Thyroid gland (tissue), 4 donors: ENCODE data around the gene TSNAX. TPM values are rescaled to one million over a fixed set of nuclear protein-coding genes. Genes with fewer than 3 reads are reported as not detected.

ENCODE experiments used
- DNase-seq, 2 donors: peaks; one replicate each; pipeline ENCODE4 v3.0.0-alpha.2; 2019
- H3K27ac ChIP-seq, 3 donors: fragments of 200-600 bp; sonication (generic); 1 replicate in 2 of 3; 2 replicates in 1 of 3; pipeline ENCODE4 v1.5.1; 2016 to 2019; ENCODE audit warnings: mild to moderate bottlenecking in 1 of 3, moderate library complexity in 1 of 3
- H3K27me3 ChIP-seq: fragments of 200-600 bp; sonication (generic); one replicate; pipeline ENCODE4 v1.5.1; 2019
- H3K36me3 ChIP-seq, 2 donors: fragments of 200-600 bp; sonication (generic); one replicate each; pipeline ENCODE4 v1.5.1; 2016 to 2019
- H3K4me1 ChIP-seq, 2 donors: fragments of 200-600 bp; sonication (generic); one replicate each; pipeline ENCODE4 v1.5.1; 2017 to 2019
- H3K4me3 ChIP-seq, 3 donors: fragments of 200-600 bp; sonication (generic); replicated peaks in 1 of 3; 1 replicate in 2 of 3; 2 replicates in 1 of 3; pipeline ENCODE4 v1.5.1; 2016; ENCODE audit warnings: mild to moderate bottlenecking in 1 of 3
- H3K9me3 ChIP-seq: fragments of 200-600 bp; sonication (generic); one replicate; pipeline ENCODE4 v1.5.1; 2017
- POLR2A ChIP-seq, 2 donors: fragments of 450-650 bp; IDR thresholded peaks; one replicate each; pipeline ENCODE4 v1.6.1; 2017; ENCODE audit warnings: antibody characterized with exemption in 2 of 2, mild to moderate bottlenecking in 2 of 2, moderate library complexity in 1 of 2
- WGBS, 2 donors: methylation state at CpG; one replicate each; pipeline ENCODE4 v1.1.5; 2017; 5-methylcytosine and 5-hydroxymethylcytosine counted together
- intact Hi-C: fragments of 100-400 bp; cut with DNase I; formaldehyde crosslinking; loops from one replicate; pipeline ENCODE4 v1.15.1; 2023
- total RNA-seq, 4 donors: library from RNA; depleted of rRNA; stranded (reverse); fragments of >200 nt; gene quantifications; one replicate each; pipeline ENCODE4 v1.2.3, GENCODE V29; 2016
- TF ChIP-seq, protein P1 (sequence below), 6 experiments: fragments of 200-600 bp in 3 of 6; fragments of 450-650 bp in 3 of 6; sonication (generic) in 3 of 6; IDR thresholded peaks; one replicate each; pipeline ENCODE4 v1.5.1; 2016 to 2019; ENCODE audit warnings: antibody characterized with exemption in 6 of 6, mild to moderate bottlenecking in 2 of 6, inconsistent platforms in 1 of 6, moderate library complexity in 1 of 6

Gene TSNAX
- total RNA-seq, 4 donors from 2014 or later: 32.0 to 43.7 (median 36.5) TPM

DNA sequence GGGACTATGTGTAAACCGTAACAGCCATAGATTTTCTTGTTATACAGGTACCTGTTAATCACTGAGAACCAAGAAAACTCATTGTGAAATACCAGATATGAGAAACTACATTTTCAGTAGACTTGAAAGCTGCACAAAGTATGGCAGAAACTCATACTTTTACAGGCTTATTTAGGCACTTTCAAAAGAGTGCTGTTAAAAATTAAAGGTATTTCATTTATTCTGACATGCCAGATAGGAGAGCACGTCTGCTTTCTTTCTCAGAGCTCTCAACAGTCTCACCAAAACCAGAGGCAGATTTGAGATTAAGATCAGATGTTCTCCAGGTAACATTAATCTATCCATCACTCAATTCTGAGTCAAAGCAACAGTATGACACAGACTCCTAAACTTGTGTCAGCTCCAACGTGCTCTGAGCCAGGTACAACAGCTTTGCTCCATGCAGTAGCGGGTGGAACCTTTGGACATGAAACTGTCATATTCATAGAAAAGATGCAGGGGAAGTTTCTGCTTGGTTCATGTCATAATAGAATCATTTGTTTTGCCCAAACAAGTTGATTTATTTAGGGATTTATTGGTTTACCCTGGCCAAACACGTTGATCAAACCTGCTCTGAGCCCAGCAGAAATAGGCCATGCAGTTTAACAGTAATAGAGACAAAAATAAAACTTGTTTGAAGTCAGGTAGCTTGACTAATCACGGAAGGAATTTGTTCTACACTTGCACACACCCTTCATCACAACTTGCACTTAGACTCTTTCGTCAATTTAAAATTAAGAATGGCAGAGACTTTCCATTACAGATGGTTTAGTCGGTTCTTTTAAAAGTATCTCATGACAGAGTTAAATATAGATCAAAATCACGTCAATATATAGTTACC is 20.8 kb upstream of the TSNAX start:
- intact Hi-C loops: no loop called here
- Histone ChIP-seq H3K27me3 (no peaks in the 10 kb centered on the region), H3K36me3 (no peaks in the 10 kb centered on the region), H3K27ac (no peak overlapping the region), H3K4me3 (no peak overlapping the region), H3K9me3 (no peaks in the 10 kb centered on the region), H3K4me1 (no peaks in the 10 kb centered on the region)
- TF ChIP-seq POLR2A (IDR thresholded peaks at IDR 0.05): no peak
- TF ChIP-seq, protein P1, sequence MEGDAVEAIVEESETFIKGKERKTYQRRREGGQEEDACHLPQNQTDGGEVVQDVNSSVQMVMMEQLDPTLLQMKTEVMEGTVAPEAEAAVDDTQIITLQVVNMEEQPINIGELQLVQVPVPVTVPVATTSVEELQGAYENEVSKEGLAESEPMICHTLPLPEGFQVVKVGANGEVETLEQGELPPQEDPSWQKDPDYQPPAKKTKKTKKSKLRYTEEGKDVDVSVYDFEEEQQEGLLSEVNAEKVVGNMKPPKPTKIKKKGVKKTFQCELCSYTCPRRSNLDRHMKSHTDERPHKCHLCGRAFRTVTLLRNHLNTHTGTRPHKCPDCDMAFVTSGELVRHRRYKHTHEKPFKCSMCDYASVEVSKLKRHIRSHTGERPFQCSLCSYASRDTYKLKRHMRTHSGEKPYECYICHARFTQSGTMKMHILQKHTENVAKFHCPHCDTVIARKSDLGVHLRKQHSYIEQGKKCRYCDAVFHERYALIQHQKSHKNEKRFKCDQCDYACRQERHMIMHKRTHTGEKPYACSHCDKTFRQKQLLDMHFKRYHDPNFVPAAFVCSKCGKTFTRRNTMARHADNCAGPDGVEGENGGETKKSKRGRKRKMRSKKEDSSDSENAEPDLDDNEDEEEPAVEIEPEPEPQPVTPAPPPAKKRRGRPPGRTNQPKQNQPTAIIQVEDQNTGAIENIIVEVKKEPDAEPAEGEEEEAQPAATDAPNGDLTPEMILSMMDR (IDR thresholded peaks at IDR 0.05): no peak
- no peak for DNase-seq
- 83 to 84% methylated on average over 9 of the region's 9 CpGs for WGBS, 2 donors

DNA sequence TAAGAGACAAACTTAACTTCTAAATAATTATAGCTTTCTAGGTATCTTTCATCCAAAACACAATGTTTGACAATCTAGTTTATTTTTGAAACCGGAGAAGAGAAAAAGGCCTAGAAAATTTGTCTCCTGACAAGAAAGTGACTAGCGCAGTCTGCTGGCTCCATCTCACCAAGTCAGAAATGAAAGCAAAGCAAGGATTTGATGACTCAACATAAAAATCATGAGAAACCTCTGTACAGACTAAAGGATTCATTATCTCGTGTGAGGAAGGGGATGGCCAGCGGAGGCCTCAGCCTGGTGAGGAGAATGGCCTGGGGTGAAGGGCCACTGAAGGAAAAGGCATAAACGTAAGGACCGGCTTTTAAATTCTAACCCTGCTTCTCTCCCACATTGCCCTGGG is 20.0 kb upstream of the TSNAX start:
- no peaks in the 10 kb centered on the region for H3K9me3 ChIP-seq
- H3K27ac ChIP-seq: no peak overlapping the region
- intact Hi-C loops: no loop called here
- no peak for DNase-seq
- no peaks in the 10 kb centered on the region for H3K27me3 ChIP-seq
- H3K36me3 ChIP-seq: no peaks in the 10 kb centered on the region
- TF ChIP-seq, protein P1 (IDR thresholded peaks at IDR 0.05): no peak
- no peak for TF ChIP-seq POLR2A (IDR thresholded peaks at IDR 0.05)
- no peak overlapping the region for H3K4me3 ChIP-seq
- WGBS, 2 donors: 79 to 82% methylated on average over 6 of the region's 6 CpGs
- H3K4me1 ChIP-seq: no peaks in the 10 kb centered on the region

DNA sequence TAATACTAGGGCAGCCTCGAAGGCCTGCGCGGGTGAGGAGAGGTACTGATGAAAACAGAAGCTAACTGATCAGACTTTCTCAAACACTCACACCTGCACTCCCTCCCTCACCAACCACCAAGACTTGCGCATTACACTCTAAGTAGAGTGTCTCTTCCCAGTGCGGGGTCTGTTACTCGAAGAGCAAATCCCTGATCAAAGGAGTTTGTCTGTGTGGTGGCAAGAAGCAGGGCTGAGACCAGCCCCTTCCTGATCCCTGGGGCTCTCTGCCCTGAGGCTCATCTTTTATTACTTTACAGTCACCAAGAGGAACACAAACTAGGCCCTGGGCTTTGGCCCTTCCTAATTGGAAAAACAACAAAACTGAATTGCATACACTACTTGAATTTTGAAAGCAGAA is 19.5 kb upstream of the TSNAX start:
- no peaks in the 10 kb centered on the region for H3K36me3 ChIP-seq
- no peak overlapping the region for H3K4me3 ChIP-seq
- H3K4me1 ChIP-seq: no peaks in the 10 kb centered on the region
- 67 to 83% methylated on average over 6 of the region's 6 CpGs for WGBS, 2 donors
- H3K27me3 ChIP-seq: no peaks in the 10 kb centered on the region
- no peak overlapping the region for H3K27ac ChIP-seq
- intact Hi-C loops: no loop called here
- TF ChIP-seq, protein P1 (IDR thresholded peaks at IDR 0.05): no peak
- no peak for TF ChIP-seq POLR2A (IDR thresholded peaks at IDR 0.05)
- no peak for DNase-seq
- H3K9me3 ChIP-seq: no peaks in the 10 kb centered on the region

DNA sequence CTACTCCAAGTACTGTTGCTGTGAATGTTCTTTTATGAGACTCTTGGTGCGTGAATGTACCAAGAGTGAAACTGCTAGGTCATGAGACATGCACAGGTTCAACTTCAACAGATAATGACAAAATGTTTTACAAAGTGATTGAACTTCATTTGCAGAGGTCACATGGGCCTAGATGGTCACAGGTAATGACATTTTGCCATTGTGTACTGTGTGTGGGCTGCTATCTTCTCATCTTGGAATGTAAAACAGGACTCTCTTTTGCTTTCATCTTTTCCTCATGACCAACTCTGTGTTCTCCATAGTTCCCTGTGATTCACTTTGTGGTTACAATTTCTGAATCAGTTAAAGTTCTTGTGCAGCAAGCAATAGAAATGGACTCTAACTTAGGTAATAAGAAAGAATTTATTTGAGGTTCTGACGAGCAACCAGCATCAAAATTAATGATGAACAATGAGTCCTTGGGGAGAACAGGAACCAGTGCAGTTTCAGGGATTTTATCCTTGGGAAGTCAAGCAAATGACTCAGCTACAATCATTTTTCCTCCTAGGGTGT is 16.2 kb upstream of the TSNAX start:
- H3K4me3 ChIP-seq: no peak overlapping the region
- no peaks in the 10 kb centered on the region for H3K9me3 ChIP-seq
- no peak for DNase-seq
- intact Hi-C loops: no loop called here
- no peaks in the 10 kb centered on the region for H3K4me1 ChIP-seq
- no peak for TF ChIP-seq POLR2A (IDR thresholded peaks at IDR 0.05)
- TF ChIP-seq, protein P1 (IDR thresholded peaks at IDR 0.05): no peak
- H3K27me3 ChIP-seq: no peaks in the 10 kb centered on the region
- WGBS, 2 donors: 77 to 82% methylated on average over 2 of the region's 2 CpGs
- no peak overlapping the region for H3K27ac ChIP-seq
- H3K36me3 ChIP-seq: no peaks in the 10 kb centered on the region

DNA sequence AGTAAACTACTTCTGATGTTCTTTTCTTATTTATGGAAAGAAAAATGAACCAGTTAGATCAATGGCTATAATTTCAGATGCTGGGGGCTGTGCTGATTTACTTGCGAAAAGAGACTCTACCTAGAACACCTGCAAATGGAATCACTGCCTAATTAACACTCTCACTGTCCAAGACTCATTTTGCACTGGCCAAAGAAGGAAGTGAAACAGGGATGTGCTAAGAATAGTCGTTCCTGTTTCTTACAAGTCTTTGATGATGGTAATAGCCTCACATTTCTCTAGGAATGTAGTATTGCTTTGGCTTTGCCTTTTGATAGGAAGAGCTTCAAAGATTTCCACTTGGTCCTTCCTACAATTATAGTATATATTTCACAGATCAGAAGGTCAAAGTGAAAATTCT is 12.7 kb upstream of the TSNAX start:
- Histone ChIP-seq H3K4me3 (no peak overlapping the region), H3K27ac (no peak overlapping the region), H3K9me3 (no peaks in the 10 kb centered on the region), H3K36me3 (no peaks in the 10 kb centered on the region), H3K27me3 (no peaks in the 10 kb centered on the region), H3K4me1 (no peaks in the 10 kb centered on the region)
- no peak for DNase-seq
- 74 to 75% methylated on average over 2 of the region's 2 CpGs for WGBS, 2 donors
- intact Hi-C loops: no loop called here
- TF ChIP-seq, protein P1 (IDR thresholded peaks at IDR 0.05): no peak
- no peak for TF ChIP-seq POLR2A (IDR thresholded peaks at IDR 0.05)
